Astrocyte (in vitro differentiated cells and primary cell): ENCODE measurements around the gene LRBA.

Experiments used
- EZH2 ChIP-seq: IDR thresholded peaks from 2 replicates; pipeline ENCODE4 v1.6.1; 2012; ENCODE audit warnings: mild to moderate bottlenecking, low read length, inconsistent platforms; ENCODE audit not compliant: insufficient read depth
- TF ChIP-seq, protein P1 (sequence below): IDR thresholded peaks from 2 replicates; pipeline ENCODE4 v1.5.1; 2011; ENCODE audit warnings: low read depth, mild to moderate bottlenecking, inconsistent platforms, low read length, moderate library complexity; ENCODE audit not compliant: insufficient read depth

DNA sequence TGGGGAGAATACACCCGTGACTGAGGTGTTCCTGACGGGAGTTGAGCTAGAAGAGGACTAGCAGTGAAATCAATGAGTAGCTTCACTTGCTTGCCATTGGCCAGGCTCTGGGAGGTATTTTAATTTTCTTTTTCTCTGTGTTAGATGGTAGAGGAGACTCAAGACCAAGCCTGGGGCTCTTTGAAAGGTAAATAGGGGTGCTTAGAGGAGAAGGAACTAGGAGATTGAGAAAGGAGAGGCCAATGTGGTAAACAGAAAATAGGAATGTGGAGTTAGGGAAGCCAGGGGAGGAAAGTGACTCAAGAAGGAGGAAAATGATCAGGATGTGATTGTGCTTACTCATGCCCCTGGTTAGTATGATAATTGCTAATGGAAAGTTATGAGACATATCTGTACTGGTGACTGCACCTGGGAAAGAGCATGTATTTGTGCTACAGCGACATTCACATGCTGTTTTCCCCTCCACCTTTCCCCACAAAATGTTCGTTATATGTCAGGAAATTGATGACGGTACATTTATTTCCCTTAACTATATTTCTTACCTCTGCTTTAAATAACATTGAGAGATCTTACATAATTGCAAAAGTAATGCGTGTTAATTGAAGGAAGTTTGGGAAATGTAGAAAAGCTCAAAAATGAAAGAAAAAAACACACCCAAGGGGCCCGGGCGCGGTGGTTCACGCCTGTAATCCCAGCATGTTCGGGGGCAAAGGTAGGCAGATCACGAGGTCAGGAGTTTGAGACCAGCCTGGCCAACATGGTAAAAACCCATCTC lies 16.9 kb upstream of the LRBA start:
- TF ChIP-seq, protein P1, sequence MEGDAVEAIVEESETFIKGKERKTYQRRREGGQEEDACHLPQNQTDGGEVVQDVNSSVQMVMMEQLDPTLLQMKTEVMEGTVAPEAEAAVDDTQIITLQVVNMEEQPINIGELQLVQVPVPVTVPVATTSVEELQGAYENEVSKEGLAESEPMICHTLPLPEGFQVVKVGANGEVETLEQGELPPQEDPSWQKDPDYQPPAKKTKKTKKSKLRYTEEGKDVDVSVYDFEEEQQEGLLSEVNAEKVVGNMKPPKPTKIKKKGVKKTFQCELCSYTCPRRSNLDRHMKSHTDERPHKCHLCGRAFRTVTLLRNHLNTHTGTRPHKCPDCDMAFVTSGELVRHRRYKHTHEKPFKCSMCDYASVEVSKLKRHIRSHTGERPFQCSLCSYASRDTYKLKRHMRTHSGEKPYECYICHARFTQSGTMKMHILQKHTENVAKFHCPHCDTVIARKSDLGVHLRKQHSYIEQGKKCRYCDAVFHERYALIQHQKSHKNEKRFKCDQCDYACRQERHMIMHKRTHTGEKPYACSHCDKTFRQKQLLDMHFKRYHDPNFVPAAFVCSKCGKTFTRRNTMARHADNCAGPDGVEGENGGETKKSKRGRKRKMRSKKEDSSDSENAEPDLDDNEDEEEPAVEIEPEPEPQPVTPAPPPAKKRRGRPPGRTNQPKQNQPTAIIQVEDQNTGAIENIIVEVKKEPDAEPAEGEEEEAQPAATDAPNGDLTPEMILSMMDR, result no peak
- TF ChIP-seq EZH2, result no peak
